AG08395 (cell line): ENCODE data around the gene S100Z.
"Not testable (repeated sequence)": the region's sequence is repeated elsewhere in the genome, so short reads cannot be mapped to it uniquely, and the experiment has no call there.

Source experiments
- DNase-seq: peaks from one replicate; pipeline ENCODE4 v3.0.0; 2012; ENCODE audit warnings: mixed read lengths, low spot score

Gene S100Z

GRCh38 chr5:76849419-76850291 lies at the start of gene S100Z:
Gene S100Z (plus strand): TSS chr5:76850014. CDS start chr5:76875360, 25,346 bp downstream.
- no peak for DNase-seq

DNA sequence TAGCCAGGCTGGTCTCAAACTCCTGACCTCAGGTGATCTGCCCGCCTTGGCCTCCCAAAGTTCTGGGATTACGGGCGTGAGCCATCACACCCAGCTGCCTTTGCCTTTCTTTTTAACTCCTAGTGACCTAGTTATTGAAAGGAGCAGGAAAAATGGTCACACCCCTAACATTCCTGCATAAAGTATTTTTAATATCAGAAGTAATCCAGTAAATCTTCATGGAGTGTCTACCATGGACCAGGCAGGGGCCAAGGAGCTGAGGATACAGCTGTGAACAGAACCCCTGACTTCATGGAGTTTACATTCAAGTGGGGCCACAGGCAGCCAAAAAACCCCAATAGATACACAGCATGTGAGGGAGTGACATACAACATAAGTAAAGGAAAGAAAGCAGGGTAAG lies 49.2 kb upstream of the S100Z start:
- DNase-seq = no peak

- peak; percentile 68 for DNase-seq
These were observed 48.5 kb upstream of the S100Z start for GRCh38 chr5:76801159-76801802.

DNA sequence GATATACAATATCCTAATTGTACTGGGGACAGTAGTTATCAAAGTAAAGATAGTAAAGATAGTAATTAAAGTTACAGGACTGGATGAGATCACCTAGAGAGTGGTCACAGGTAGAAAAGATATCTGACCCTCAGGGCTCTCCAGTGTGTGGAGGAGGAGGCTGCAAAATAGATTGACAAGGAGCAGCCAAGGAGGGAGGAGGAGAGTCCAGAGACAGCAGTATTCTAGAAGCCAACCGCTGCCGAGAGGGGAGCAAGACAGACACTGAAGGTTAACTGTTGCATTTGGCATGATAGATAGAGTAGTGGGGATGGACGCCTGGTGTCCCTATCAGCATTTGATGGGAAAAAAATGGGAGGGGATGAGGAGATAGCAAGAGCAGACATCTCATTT lies 48.0 kb upstream of the S100Z start:
- DNase-seq = no peak

DNA sequence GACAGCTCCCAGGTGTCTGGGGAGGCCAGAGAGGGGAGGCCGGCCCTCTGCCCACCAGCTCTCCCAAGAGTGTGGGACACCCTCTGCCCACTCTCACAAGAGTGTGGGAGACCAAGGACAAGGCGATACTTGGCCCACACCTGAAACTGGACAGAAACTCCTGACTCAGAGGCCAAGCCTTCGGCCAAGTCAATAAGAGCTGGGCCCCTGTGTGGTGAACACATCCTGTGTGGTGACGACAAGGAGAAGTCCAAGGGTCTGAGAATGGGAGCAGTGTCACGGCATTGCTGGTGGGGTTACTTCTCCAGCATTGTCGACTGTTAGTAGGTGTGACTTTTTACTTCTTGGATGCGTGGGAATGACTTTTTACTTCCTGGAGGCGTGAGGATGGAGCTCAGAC lies 45.5 kb upstream of the S100Z start:
- no peak for DNase-seq

DNA sequence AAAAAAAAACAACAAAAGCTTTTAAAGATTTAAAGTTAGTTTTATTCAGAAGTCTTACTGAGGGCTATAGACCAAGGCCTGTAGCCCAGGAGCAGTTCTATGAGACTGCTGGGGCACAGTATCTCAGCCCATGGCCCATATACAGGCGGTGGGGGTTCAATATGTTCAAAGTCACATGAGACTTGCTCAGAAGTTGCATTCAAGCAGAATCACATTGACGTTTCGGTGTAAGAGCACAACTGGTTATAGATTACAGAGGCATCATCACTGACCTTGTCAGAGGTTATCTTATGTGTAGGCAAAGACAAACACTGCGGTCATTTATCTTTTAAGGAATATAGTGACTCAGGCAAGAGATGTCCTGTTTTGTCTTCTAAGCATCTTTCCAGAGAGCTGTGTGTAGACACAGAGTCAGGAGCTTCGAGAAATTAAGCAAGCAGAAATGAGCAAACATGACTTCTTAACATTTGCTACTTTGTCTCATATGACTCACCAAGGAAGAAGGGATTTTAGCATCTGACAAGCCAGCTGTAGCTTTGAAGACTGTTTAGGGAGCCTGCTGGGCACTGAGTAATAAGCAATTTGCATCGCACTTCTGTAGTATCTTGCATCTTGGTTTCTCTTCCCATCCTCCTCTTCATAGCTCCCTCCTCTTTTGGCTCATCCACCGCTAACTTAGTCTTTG lies 43.9 kb upstream of the S100Z start:
- DNase-seq = peak; percentile 89

GRCh38 chr5:76807296-76807695 lies 42.5 kb upstream of the S100Z start:
- peak; percentile 76 for DNase-seq

DNA sequence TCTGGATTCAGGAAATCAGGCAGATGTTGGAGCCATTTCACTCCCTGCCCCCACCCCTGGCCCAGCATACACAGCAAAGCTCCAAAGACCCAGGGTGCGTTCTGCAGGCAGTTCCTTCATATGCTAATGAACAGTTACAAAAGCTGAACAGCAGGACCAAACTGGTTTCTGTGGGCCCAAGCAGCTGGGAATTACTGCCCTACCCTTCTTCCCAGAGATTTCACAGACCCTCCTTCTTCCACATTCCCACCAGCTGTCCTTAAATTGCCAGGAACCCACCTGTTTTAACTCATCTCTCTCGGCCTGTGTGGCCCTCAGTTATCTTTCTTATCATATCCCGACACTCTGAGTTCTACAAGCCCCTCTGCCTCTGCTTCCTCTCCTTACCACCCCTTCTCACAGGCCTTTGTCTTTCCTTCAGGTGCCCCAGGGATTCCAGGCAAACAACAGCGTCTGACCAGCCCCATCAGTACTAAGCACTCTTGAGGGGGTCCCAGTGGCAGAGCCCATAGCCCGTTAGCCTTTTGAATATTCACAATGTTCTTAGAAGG lies 41.6 kb upstream of the S100Z start:
- no peak for DNase-seq

DNA sequence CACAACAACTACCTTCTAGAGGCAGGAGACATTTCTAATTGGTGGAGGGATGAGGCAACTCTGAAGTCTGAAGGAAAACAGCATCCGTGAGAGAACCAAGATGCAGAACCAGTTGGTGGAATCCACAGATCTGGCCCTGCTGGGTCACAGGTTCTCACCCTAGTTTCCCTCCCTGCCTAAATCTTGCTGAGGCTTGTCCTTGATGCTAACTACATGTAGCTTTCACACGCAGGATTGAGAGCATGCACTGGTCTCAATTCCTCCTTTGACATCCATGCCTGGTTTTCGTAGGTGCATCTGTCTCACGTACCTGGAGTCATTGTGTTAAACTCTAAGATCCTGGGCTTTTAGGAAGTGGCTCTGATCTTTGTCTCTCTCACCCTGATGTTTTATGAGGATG lies 40.7 kb upstream of the S100Z start:
- DNase-seq = no peak

DNA sequence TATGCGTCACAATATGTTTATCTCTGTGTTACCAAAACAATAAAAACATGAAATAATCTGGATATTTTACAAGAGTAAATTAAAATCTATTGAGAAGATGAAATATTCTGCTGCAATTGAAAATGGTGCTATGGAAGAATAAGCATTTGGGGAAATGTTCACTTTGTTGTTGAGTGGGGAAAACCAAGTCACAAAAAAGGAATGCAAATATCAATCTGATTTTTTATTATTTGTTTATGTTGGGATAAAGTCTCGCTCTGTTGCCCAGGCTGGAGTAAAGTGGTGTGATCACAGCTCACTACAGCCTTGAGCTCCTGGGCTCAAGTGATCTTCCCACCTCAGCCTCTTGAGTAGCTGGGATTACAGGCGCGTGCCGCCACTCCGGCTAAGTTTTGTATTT lies 39.6 kb upstream of the S100Z start:
- no peak for DNase-seq

- no peak for DNase-seq
These were observed 38.6 kb upstream of the S100Z start for GRCh38 chr5:76811214-76811613.

GRCh38 chr5:76812209-76812608 lies 37.6 kb upstream of the S100Z start:
- DNase-seq = not testable (repeated sequence)

DNA sequence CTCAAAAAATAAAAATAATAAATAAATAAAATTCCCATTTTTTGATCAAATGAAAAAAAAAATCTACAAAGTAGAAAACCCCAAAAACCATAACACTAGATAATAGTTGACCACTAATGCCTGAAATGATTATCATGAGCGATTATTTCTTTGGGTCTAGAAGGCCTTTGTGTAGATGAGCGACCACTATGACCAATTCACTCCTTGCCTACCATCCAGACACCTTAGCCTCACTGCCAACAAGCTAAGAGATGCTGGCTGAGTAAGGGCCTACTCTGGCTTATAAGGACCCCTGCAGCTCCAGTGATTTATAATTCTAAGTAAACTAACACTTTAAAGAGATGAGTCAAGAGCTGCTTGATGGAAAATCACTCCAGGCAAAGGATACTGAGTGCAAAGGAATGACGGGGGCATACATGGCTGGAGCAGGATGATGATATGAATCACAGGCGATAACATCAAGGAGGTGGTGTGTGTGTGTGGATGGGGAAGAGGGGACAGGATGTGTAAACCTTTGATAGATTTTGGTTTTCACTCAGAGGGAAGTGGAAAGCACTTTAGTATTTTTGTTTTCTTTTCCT lies 35.7 kb upstream of the S100Z start:
- DNase-seq = peak; percentile 76

DNA sequence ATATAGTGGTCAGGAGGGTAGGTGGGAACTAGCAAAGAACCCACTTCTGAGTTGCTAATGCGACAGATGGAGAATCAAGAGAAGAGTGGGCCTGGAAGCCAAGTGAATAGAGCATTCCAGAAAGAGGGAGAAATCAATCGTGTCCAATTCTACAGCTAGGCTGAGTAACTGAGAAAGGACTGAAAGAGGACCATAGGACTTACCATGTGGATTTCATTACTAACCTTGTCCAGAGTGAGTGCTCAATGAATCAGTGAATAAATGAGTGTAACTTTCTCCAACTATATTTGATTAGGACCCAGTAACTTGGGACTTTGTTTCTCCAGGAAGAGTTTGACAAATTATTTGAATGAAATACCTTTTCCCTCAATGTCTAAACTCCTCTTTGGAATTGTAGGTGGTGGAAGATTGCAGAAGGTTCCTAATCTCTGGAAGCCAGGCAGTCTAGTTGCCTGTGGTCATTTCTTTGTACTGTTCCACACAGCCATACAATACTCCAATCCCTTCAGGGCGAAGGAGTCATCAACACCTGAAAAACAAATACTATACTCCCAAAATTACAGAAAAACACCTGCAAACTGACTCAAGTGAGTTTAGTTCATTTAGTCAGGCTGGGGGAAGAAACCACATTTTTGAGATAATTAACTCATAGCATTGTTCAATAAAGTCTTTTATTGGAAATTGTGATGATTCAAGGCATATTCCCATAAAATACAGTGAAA lies 33.5 kb upstream of the S100Z start:
- DNase-seq = peak; percentile 56

- peak; percentile 62 for DNase-seq
These were observed 30.7 kb upstream of the S100Z start, which contains the start of gene F2RL1 for GRCh38 chr5:76818844-76819831. Gene F2RL1 (plus strand): TSS chr5:76819030. CDS start chr5:76819183, 153 bp downstream.

GRCh38 chr5:76819851-76820525 lies 29.8 kb upstream of the S100Z start:
- DNase-seq = no peak

DNA sequence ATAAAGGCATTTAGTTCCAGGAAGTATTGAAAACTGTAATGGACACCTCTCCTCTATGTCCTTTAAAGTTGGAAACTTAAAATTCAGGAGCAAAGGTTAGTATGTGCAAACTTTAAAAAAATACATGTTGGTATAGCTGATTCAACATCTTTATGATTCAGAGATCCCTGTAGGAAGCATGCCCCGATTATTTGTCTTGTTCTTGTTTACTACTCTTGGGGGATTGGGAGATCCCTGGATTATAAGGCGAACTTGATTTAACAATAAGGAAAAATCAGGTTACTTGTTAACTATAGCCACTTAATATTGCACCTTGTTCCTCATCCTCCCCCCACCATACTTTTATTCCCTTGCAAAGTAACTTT lies 29.3 kb upstream of the S100Z start:
- DNase-seq = no peak

GRCh38 chr5:76821136-76821535 lies 28.7 kb upstream of the S100Z start:
- DNase-seq = no peak

DNA sequence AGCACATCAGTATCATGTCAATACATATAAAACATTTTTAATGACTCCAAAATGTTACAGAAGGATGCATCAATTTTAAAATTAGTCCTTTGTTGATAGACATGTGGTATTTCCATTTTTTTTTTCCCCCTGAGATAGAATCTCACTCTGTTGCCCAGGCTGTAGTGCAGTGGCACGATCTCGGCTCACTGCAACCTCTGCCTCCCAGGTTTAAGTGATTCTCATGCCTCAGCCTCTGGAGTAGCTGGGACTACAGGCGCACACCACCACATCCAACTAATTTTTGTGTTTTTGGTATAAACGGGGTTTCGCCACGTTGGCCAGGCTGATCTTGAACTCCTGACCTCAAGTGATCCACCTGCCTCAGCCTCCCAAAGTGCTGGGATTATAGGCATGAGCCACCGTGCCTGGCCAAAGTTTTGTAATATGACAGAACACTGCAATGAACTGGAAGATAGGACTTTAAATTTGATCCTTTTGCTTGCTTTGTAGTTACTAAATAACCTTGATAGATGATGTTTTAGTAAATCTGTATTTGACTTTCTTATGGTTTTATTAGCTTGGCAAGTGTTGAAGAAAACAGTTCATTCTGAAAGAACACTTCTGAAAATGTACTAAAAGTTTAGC lies 27.6 kb upstream of the S100Z start:
- not testable (repeated sequence) for DNase-seq
